Thyroid gland (tissue), 4 donors: ENCODE data around the gene CDC42BPG.

Experiments used
- POLR2A ChIP-seq, 2 donors: fragments of 450-650 bp; IDR thresholded peaks; one replicate each; pipeline ENCODE4 v1.6.1; 2017; ENCODE audit warnings: antibody characterized with exemption in 2 of 2, mild to moderate bottlenecking in 2 of 2, moderate library complexity in 1 of 2
- TF ChIP-seq, protein P1 (sequence below), 6 experiments: fragments of 200-600 bp in 3 of 6; fragments of 450-650 bp in 3 of 6; sonication (generic) in 3 of 6; IDR thresholded peaks; one replicate each; pipeline ENCODE4 v1.5.1; 2016 to 2019; ENCODE audit warnings: antibody characterized with exemption in 6 of 6, mild to moderate bottlenecking in 2 of 6, inconsistent platforms in 1 of 6, moderate library complexity in 1 of 6

DNA sequence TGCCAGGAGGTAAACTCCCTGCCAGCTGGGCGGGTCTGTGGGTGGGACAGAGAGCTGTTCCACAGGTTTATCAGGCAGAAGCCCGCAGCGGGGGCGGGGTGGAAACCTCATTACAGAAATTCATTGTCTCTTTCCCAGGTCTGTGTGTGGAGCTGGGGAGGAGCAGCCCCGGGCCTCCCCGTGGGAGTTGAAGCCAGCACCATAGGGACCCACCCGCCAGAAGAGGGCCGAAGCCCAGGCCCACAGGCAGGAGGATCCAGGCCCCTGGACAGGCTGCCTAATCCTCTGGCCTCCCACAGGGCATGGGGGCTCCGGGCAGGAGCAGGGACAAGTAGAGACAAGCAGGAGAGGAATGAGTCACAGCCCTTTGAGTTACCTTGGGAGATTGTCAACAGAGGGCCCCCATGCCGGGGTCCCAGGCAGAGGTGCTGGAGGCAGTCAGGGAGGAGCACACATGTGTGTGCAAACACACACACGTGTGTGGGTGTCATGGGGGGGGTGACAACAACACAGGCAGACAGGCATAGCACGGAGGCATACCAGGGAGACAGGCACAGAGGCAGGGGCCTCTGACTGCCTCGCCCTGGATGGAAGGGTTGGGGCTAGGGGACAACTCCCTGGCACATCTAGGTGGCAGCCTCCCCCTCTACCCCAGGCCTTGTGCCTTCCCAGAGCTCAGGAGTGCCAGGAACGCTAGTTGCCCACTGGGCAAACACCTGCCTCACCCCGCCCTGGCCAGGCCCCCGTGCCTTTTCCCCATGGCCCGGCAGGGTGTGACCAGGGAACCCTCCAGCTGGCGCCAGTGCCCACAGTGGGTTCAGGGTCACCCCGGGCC lies 1.4 kb downstream of the CDC42BPG start:
- TF ChIP-seq, protein P1, sequence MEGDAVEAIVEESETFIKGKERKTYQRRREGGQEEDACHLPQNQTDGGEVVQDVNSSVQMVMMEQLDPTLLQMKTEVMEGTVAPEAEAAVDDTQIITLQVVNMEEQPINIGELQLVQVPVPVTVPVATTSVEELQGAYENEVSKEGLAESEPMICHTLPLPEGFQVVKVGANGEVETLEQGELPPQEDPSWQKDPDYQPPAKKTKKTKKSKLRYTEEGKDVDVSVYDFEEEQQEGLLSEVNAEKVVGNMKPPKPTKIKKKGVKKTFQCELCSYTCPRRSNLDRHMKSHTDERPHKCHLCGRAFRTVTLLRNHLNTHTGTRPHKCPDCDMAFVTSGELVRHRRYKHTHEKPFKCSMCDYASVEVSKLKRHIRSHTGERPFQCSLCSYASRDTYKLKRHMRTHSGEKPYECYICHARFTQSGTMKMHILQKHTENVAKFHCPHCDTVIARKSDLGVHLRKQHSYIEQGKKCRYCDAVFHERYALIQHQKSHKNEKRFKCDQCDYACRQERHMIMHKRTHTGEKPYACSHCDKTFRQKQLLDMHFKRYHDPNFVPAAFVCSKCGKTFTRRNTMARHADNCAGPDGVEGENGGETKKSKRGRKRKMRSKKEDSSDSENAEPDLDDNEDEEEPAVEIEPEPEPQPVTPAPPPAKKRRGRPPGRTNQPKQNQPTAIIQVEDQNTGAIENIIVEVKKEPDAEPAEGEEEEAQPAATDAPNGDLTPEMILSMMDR (IDR thresholded peaks at IDR 0.05): no peak
- no peak for TF ChIP-seq POLR2A (IDR thresholded peaks at IDR 0.05)
